ENCODE measurements around the gene ORC3.

ORC3 gene

DNA sequence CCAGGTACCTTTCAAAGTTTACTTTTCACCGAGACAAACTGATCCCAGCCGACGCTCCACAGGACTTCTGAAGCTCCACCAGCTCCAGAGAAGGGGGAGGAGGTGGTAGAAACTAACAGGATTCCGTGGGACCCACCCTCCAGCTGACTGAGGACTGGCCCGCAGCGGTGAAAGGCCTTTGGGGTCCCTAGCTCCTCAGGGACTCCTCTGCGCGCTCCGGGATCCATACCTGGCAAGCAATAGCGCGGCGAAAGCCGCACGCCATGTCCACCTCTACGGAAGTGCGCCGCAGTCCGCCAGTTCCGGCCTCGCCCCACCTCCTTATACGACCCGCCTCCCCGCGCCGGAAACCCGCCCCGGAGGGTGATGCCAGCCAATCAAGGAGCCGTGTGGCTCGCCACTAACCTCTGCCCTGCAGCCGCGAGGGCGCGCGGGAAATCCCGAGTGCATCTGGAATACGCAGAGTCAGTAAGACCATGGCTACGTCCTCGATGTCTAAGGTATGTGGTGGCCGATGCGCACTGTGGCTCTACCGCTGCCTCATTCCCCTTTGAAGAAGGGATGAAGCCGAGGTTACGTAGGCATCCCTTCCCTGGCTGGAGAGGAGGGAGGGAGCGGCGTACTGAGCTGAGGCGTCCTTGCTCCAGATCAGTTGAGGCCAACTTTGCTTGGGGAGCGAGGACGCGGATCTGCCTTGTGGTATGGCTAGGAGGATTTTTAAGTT lies at the start of gene ORC3, which contains the start of gene RARS2:
Gene ORC3 (plus strand): TSS at position 443 of the 724 bp plus-strand sequence. CDS start 34 bp downstream, at position 477.
Gene RARS2 (minus strand): TSS at position 295 of the 724 bp plus-strand sequence. CDS start 30 bp downstream, at position 265.
- peak; percentile 88 for DNase-seq (ENCODE audit: low read depth)

DNA sequence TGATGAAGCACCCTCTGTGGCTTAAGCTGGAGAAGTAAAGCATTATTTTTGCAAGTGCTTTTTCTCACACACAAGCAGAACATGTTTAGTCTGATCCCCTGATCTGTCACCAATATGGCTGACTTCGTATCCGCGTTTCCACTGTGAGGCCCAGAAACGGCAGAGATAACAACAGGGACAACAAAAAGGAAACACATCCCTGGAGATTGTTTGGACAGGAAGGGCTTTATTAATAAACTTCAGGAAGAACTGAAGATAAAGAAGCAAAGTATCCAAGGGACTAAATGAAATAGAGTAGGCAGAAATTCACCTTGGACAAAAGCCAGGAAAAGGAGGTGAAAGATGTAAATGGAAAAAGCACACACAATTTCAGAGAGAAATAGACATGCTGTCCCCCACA lies 49.4 kb upstream of the ORC3 start:
- no peak for DNase-seq (ENCODE audit: low read depth)

DNA sequence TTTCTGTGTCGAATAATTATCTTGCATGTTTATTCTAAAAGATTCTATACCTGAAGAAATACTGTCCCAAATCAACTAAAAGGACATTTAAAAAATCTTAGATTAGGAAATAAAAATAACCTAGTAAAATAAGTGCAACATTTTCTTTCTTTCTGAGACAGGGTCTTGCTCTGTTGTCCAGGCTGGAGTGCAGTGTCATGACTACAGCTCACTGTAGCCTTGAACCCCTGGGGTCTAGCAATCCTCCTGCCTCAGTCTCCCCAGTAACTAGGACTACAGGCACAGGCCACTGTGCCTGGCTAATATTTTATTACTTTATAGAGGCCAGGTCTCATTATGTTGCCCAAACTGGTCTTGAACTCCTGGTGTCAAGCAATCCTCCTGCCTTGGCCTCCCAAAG lies 48.9 kb upstream of the ORC3 start:
- no peak for DNase-seq (ENCODE audit: low read depth)

DNA sequence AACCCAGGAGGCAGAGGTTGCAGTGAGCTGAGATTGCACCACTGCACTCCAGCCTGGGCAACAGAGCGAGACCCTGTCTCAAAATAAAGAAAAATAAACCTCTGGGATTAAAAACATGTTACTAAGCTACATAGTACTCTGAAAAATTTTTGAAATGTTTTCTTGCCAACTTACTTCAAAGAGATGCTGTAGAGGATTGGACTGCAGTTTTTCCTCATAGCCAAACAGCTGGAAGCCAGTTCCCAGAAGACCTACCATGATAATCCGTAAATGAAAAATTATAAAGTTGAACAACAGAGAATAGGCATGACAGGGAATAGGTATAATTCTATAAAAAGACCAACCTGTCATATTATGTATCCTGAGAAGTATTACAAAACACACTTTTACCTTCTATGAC lies 48.2 kb upstream of the ORC3 start:
- DNase-seq (ENCODE audit: low read depth), result no peak

DNA sequence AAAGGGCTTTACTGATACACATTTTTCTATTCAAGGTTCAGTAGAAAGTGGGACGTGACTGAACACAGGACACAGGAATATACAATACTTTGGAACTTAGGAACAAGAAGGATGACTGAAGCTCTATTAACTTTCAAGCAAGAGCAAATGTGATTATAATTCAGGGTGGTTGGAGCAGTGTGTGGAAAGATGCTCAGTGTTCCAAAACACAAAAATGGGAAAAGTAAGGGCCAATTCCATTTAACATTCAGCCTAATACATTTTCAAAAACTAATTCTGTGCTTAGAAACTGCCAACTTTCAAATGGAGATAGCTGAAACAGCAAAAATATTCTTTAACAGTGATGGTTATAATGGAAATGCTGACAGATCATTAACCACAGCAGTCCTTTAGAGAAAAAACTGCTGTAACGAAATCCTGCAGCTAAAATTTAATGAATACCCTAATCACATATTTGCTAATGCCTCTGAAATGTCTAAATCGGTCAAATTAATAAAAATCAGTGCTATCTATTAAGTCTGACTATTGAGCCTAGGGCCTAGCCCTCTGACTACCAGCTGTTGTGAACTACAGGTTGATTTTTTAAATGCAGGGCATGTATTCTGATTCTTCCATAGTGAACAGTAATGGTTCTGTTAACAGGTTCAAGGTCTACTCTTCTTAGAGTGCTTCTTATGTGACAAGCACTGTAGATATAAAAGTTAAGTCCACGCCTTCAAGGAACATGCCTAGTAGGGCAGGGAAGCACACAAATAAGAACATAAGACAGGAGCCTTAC lies 46.0 kb upstream of the ORC3 start:
- no peak for DNase-seq (ENCODE audit: low read depth)

DNA sequence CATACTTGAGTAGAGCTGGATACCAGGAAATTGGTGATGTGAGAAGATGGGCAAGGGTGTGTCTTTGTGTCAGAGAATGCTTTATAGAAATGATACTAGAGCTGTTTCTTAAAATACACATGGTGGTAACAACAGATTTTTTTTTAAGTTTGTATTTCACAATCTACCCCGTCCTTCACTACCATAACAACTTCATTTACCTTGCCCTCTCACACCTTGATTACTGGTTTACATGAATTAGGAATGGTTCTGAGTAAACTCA lies 45.5 kb upstream of the ORC3 start:
- DNase-seq (ENCODE audit: low read depth), result no peak

DNA sequence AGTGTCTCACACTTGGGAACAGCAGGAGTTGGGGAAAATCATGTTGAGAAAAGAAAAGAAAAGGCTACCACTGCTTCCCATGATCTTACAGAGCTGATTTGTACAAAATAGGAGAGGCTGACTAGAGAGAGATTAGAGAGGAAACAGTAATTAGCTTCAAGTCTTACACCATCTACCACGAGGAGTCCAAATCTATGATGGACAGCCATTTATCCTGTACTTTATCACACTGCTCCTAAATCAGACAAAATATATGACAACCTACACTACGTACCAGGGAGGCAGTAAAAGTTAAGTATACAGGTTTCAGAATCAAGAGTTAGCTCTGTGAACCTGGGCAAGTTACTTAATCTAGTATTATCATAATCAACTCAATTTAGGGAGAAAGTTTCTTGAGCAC lies 38.1 kb upstream of the ORC3 start:
- no peak for DNase-seq (ENCODE audit: low read depth)

DNA sequence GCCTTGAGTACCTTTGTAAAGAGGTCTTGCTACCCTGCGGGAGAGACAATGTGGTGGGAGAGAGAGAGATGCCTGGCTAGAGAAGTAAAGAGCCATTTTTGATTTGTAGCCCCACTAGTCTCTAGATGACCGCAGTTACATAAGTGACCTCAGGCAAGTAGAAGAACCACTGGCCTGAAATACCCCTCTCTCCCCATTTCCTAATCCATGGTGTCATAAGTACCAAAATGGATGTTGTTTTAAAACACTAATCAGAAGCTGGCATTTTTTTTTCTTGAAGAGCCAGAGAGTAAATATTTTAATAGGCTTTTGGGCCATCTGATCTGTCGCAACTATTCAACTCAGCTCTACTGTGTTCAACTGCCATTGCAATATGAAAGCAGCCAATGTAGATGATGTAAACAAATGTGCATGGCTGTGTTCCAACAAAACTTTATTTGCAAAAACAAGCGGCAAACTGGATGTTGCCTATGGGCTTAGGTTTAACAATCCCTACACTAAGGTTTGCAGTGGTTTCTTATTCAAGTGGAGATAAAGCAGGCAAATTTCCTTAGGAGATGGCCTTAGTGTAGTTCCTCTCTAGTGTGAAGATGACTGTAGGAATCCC lies 36.7 kb upstream of the ORC3 start:
- no peak for DNase-seq (ENCODE audit: low read depth)

DNA sequence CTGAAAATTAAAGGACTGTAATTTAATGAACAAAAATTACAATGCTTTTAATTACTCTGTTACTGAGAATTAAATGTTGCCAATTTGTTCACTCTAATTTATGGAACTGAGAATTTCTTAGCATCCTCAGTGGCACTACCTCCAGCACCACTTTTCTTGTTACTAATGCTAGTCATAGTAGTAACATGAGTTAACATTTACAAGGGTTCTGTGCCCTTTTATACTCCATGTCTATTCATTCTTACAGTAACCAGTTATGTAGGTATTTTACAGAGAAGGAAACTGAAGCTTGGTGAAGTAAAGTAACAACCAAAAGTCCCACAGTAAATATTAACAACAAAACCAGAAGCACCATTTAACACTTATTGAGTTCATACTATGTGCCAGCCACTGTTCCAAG lies 34.4 kb upstream of the ORC3 start:
- DNase-seq (ENCODE audit: low read depth), result no peak

DNA sequence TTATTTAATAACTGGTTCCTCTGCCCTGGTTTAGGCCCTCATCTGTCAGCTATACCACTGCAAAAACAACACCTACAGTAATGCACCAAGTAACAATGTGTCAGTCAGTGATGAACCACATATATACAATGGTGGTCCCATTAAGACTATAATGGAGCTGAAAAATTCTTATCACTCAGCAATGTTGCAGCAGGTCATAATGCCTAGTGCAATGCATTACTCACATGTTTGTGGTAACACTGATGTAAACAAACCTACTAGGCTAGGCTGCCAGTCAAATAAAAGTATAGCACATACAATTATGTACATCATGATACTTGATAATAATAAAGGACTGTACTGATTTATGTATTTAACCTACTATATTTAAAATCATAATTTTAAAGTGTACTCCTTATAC lies 31.5 kb upstream of the ORC3 start:
- no peak for DNase-seq (ENCODE audit: low read depth)

DNA sequence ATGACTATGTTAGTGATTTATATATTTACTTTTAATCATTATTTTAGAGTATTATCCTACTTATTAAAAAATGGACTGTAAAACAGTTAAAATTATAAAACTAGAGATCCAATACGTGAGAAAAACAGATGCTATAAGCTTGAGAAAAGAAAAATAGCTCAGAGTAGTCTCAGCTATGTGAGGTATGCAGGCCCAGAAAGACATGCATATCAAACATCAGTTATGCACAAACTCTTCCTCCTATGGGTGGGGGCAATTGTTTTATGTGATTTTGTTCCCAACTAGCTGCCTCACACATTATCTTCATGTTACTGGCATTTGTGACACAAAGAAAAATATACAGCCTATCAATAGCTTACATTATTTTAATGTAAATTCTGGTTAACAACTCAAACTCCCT lies 28.9 kb upstream of the ORC3 start:
- DNase-seq (ENCODE audit: low read depth), result no peak

DNA sequence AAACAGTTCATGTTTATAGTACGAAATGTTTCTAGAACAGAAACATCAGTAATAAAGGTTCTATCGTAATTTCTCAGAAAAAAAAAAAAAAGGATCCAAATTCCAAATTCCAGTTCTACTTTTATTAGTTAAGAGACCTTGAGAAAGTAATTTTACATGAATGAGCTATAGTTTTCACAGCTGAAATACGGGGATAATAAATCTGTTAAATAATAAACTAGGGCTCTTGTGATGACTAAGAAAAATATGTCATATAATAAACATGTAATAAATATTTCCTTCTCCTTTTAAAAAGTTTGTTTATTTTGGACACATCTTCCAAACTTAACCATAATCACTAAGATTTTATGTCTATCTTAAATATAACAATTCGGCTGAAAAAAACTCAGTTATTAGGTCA lies 17.9 kb upstream of the ORC3 start:
- no peak for DNase-seq (ENCODE audit: low read depth)

DNA sequence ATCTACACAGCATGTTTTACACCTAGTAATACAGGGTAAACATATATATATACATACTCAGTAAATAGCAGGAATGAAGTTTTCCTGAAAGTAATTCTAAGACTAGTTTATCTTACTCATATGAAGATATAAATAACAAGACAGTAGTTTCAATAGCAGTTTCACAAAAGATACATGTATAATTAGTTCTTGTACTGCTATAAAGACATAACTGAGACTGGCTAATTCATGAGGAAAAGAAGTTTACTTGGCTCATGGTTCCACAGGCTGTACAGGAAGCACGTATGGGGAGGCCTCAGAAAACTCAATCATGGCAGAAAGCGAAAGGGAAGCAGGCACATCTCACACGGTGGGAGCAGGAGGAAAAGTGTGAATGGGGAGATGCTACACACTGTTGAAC lies 17.1 kb upstream of the ORC3 start:
- no peak for DNase-seq (ENCODE audit: low read depth)

DNA sequence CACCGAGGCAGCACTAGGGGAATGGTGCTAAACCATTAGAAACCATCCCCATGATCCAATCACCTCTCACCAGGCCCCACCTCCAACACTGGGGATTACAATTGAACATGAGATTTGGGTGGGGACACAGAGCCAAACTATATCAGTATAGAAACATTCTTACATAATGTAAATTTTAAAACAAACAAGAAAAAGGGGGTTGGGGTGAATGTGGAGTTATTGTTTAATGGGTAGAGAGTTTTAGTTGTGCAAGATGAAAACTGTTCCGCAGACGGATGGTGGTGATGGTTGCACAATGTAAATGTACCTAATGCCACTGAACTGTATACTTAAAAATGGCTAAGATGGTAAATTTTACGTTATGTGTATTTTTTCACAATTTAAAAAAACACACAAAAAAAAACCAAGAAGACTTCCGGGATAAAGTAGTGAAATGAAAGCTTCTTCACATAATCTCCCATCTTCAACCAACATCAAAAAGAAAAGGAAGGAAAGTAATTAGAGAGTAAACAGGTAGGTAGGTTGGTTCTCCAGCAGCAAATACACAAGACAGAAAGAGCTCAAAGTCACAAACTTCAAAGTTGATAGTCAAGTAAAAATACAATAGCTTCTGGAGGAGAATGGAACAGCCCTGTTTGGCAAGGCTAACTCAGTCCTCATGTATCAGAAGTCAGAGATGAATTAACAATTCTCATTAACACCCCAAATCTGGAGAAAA lies 16.5 kb upstream of the ORC3 start:
- DNase-seq (ENCODE audit: low read depth), result no peak

DNA sequence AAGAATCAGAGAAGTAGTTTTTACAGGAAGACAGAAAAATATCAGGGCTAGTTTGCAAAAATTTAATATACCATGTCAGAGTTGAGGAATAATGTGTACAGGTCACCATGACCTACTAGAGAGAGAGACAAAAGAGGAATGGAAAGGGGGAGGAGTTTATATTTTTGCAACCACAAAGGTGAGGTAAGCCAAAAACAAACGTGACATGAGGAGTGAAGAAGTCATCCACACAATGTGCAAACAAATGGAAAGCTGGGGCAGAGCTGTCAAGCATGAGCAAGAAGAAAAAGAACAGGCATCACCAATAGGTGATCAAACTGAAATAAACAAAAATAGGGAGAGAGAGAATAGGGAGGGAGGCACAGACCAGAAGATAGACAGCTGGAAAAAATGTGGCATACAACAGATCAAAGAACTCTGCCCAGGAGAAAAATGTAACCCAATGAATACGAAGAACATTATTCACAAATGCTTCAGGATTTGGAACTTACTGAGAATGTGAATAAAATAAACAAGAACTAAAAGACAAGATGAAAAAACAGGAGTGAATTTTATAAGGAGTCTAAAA lies 15.6 kb upstream of the ORC3 start:
- no peak for DNase-seq (ENCODE audit: low read depth)

DNA sequence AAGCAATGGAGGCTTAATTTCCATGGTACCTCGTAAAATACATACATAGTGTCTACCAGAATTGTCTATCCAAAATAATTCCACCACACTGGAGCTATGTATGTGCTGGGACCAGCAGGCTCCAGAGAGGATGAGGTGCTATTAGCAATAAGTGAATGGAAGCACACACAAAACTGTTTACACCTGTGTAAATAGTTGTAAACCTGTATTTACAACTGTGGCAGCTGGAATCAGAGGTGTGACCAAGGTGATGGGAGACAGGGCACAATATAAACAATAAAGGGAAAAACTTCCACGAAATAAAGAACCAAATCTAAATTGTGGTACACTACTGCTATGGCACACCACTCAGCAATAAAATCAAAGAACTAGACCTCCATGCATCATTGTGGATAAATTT lies 14.5 kb upstream of the ORC3 start:
- DNase-seq (ENCODE audit: low read depth), result no peak

DNA sequence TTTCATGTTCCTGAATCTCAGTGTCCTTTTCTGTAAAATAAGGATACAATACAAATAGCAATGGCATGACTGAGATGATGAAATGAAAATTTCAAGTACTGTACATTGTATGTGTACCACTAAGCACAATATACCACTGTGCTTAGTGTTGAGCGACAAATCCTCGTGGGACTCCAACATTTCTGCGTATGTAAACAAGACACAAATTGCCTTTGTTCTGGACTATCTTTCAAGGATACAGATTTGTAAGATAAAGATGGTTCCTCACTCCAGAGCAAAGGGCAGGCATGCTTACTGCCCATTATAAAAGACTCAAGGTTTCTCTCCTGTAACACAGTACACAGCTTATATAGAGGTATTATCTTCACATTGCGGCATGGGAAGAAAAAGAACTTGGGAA lies 6.1 kb upstream of the ORC3 start:
- DNase-seq (ENCODE audit: low read depth), result no peak

DNA sequence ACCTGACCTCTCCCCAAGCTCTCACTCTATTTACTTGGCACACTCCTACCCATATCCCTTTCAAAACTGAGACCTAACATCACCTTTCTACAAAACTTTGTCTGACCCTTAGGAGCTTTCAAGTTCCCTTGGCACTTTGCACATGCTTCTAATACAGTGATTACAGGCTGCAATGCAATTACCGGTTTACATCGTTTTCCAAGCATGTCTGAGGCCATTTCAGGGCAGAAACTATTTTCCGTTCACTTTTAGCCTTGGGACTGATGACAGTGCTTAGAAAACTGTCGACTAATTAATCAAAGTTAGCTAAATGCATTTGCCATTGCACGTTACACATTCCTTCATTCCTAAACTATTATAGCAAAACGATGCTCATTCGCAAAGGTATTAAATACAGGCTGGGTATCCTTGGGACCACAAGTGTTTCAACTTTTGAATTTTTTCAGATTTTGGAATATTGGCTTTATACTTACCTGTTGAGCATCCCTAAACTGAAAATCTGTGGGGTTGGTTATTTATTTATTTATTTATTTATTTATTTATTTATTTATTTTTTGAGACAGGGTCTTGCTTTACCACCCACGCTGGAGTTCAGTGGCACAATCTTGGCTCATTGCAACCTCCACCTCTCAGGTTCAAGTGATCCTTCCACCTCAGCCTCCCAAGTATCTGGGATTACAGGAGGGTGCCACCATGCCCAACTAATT lies 3.4 kb upstream of the ORC3 start:
- DNase-seq (ENCODE audit: low read depth), result no peak

DNA sequence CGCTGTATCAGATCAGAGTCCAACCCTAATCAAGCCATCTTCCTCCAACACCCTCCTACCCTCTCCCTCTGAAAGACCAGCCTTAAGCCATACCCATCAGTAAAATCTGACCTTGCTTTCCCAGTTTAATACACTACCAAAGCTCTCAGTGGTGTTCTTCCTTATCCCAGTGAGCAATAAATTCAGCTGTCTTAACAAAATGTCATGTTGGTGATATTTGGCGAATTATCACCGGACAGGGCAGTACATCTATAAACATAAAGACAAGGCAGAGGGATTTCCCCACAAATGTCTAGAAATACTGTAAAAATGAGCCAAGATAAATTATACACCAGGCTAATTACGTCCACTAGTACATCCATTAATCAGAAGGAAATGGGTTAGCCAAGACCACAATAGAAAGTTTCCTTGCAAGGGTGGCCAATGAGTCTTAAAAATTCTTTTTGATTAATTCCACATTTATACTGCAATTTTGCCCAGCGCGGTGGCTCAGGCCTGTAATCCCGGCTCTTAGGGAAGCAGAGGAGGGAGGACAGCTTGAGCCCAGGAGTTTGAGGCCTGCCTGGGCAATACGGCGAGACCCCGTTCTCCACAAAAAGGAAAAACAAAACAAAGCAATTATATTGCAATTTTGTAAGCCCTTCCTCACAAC lies 1.1 kb upstream of the ORC3 start:
- DNase-seq (ENCODE audit: low read depth), result no peak

DNA sequence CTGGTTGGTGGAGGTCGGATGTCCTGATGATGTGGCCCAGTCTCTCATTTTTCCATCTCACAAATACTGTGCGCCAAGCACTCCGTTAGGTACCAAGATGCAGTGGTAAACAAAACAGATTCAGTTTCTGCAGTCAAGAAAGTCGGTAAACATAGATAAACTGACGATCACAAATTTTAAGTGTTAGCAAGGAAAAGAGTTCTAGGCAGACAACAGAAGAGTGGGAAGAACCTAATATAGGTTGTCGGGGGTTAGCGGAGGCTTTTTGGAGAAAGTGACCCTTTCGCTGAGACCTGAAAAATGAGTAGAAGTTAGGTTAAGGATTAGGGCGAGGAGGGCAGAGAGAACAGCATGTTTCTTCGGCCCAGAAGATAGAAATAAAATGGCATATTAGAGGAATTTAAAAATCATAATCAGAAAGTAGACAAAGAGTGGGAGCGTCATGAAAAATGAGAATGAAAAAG lies 514 bp downstream of the ORC3 start:
- no peak for DNase-seq (ENCODE audit: low read depth)

DNA sequence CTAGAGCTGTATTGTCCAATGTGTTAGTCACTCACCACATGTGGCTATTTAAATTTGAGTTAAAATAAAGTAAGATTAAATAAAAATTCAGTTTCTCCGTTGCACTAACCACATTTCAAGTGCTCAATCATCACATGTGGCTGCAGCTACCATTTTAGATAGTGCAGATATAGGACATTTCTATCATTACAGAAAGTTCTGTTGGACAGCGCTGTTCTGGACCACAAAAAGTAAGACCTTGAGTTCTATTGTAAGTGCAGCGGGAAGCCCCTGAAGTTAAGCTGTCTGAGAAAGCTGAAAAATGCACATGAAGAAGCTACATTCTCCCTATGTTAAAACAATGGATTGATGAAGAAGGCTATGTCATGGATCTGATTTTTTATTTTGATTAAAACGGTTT lies 1.1 kb downstream of the ORC3 start:
- no peak for DNase-seq (ENCODE audit: low read depth)

All from T-helper 22 cell (primary cell).